GM20000 (cell line): ENCODE data around the gene KSR2.

ENCODE experiments used
- DNase-seq: peaks from one replicate; pipeline ENCODE4 v3.0.0; 2012; ENCODE audit warnings: low spot score
- TF ChIP-seq, protein P1 (sequence below): IDR thresholded peaks from 2 replicates; pipeline ENCODE4 v1.5.1; 2012; ENCODE audit warnings: mild to moderate bottlenecking, control low read depth; ENCODE audit errors: extremely low read depth, missing control alignments

KSR2 gene

DNA sequence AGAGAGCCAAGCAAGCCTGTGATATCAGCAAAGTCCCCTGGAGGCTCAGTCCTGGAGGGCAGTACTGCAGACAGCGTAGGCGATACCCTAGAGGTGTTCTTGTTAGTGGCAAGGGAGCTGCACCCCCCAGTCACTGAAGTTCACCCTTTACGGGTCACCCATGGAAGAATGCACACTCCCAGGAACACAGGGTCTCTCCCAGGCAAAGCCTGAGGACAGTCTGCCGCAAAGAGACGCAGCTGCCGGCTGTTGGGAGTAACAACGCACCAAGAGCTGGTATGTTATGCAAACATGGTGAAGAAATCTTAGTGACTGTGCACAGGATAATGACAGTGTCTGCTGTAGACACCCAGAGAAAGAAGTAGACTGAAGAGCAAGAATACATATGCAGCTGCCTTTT lies 563.9 kb downstream of the KSR2 start:
- TF ChIP-seq, protein P1, sequence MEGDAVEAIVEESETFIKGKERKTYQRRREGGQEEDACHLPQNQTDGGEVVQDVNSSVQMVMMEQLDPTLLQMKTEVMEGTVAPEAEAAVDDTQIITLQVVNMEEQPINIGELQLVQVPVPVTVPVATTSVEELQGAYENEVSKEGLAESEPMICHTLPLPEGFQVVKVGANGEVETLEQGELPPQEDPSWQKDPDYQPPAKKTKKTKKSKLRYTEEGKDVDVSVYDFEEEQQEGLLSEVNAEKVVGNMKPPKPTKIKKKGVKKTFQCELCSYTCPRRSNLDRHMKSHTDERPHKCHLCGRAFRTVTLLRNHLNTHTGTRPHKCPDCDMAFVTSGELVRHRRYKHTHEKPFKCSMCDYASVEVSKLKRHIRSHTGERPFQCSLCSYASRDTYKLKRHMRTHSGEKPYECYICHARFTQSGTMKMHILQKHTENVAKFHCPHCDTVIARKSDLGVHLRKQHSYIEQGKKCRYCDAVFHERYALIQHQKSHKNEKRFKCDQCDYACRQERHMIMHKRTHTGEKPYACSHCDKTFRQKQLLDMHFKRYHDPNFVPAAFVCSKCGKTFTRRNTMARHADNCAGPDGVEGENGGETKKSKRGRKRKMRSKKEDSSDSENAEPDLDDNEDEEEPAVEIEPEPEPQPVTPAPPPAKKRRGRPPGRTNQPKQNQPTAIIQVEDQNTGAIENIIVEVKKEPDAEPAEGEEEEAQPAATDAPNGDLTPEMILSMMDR = no peak
- no peak for DNase-seq

DNA sequence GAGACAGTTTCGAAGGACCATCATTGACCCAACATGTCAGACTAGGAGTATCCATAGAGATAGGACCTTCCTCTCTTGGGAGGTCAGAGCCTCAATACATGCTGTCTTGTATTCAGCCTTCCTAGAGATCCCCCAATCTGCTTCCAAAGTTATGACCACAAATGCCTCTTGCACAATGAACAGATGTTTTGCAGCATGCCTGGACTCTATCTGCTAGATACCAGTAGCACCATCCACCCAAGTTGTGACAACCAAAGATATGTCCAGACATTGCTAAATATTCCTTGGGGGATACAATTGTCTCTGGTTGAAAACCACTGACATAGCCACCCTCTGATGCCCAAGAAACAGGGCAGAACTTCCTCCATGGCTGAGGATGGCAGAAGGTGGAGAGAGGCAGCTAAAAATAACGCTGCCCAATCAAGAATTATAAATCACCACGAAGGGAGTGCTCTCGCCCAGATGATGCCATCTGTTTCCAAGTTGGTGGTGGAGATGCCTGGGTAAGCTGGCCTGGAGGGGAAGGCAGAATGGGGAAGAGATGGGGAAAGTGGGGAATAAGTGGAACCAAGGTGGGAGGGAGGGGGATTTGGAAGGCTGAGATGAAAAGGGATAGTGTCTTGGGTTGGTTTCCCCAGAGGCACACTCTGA lies 564.5 kb downstream of the KSR2 start:
- no peak for DNase-seq
- TF ChIP-seq, protein P1 = no peak

DNA sequence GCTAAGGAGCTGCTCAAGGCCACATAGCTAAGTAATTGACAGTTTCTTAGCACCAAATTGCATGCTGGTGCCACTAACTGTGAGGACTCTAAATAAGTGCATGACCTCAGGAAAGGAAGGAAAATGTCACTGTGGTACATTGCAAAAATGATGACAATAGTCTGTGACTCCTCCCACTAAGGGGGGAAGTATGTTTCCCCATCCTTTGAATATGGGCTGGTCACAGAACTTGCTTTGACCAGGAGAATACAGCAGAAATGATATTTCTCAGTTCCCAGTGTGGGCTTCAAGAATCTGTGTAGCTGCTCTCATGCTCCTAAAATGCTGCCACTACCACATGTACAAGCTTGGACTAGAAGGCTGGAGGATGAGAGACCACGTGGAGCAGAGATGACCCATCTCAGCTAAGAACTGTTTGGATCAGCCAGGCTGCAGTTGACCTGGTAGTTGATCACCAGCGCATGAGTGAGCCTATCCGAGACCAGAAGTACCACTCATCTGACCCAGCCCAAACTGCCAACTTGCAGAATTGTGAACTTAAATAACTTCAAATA lies 565.1 kb downstream of the KSR2 start:
- no peak for DNase-seq
- TF ChIP-seq, protein P1 = no peak
